ENCODE data around the gene THOC5.
A peak's percentile ranks its signal among the peaks of the same experiment; 100 is the strongest.

THOC5 gene

DNA sequence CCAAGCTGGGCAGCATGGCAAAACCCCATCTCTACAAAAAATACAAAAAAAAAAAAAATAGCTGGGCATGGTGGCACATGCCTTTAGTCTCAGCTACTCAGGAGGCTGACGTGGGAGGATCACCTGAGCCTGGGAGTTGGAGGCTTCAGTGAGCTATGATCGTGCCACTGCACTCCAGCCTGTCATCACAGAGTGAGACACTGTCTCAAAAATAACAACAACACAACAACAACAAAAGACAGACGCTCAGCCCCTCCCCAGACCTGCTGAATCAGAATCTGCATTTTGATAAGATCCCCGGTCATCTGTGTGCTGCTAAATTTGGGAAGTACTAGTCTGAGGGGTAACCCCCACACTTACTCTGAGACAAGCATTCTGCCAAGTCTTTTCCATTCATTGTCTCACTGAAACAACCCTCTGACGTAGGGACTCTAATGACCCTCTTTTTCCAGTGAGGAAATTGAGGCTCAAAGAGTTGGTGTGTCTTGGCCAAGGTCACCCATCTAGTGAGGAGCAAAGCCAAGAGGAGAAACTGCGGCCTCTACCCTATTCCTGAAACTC is 66.1 kb downstream of the THOC5 start:
- H3K27ac ChIP-seq (ENCODE audit: insufficient read depth, low read depth, low read length, poor library complexity, severe bottlenecking), result no peak overlapping the region
- no peaks in the 10 kb centered on the region for H3K36me3 ChIP-seq (ENCODE audit: control insufficient read depth, insufficient read depth, low read length)
- peaks cover 3% of the 10 kb centered on the region for H3K27me3 ChIP-seq (ENCODE audit: control insufficient read depth, insufficient read depth, low read length, poor library complexity, severe bottlenecking)
- no peak overlapping the region for H3K4me3 ChIP-seq (ENCODE audit: insufficient read depth, low read depth, low read length)
- 91 to 93% methylated on average over 6 of the region's 6 CpGs for WGBS, 2 experiments
- no peaks in the 10 kb centered on the region for H3K9me3 ChIP-seq (ENCODE audit: control insufficient read depth, low read length)
- no peaks in the 10 kb centered on the region for H3K4me1 ChIP-seq (ENCODE audit: control insufficient read depth, insufficient read depth, low read length)

DNA sequence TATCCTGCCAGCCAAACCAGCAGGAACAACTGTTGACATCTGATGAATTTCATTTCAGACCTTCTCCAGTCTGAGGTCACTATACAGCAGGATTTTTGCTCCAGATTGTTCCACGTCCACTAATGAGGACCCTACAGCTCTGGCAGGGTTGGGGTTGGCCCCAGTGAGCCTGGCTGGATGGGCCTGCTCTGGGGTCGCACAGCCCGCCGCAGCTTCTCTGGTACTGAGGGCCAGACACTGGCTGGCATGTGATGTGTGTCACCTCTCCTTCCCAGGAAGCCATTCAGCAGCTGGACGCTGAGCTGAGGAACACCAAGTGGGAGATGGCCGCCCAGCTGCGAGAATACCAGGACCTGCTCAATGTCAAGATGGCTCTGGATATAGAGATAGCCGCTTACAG is 68.1 kb downstream of the THOC5 start:
- no peak overlapping the region for H3K4me3 ChIP-seq (ENCODE audit: insufficient read depth, low read depth, low read length)
- 88 to 90% methylated on average over 8 of the region's 8 CpGs for WGBS, 2 experiments
- no peak overlapping the region for H3K27ac ChIP-seq (ENCODE audit: insufficient read depth, low read depth, low read length, poor library complexity, severe bottlenecking)
- peaks cover 9% of the 10 kb centered on the region for H3K4me1 ChIP-seq (ENCODE audit: control insufficient read depth, insufficient read depth, low read length)
- peaks cover 24% of the 10 kb centered on the region for H3K27me3 ChIP-seq (ENCODE audit: control insufficient read depth, insufficient read depth, low read length, poor library complexity, severe bottlenecking)
- H3K9me3 ChIP-seq (ENCODE audit: control insufficient read depth, low read length), result no peaks in the 10 kb centered on the region
- no peaks in the 10 kb centered on the region for H3K36me3 ChIP-seq (ENCODE audit: control insufficient read depth, insufficient read depth, low read length)

DNA sequence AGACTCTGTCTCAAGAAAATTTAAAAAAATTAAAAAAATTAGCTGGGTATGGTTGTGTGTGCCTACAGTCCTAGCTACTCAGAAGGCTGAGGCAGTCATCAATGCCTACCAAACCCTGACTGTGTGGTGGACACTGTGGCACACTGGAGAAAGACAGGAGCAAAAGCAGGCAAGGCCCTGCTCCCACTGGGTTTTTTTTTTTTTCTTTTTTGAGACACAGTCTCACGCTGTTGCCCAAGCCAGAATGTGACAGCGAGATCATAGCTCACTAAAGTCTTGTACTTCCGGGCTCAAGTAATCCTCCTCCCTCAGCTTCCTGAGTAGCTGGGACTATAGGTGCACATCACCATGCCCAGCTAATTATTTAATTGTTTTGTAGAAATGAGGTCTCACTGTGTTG is 68.9 kb downstream of the THOC5 start:
- 93 to 98% methylated on average over 3 of the region's 3 CpGs for WGBS, 2 experiments
- H3K36me3 ChIP-seq (ENCODE audit: control insufficient read depth, insufficient read depth, low read length), result no peaks in the 10 kb centered on the region
- no peaks in the 10 kb centered on the region for H3K9me3 ChIP-seq (ENCODE audit: control insufficient read depth, low read length)
- H3K4me1 ChIP-seq (ENCODE audit: control insufficient read depth, insufficient read depth, low read length), result peaks cover 13% of the 10 kb centered on the region
- H3K4me3 ChIP-seq (ENCODE audit: insufficient read depth, low read depth, low read length), result no peak overlapping the region
- no peak overlapping the region for H3K27ac ChIP-seq (ENCODE audit: insufficient read depth, low read depth, low read length, poor library complexity, severe bottlenecking)
- peaks cover 32% of the 10 kb centered on the region for H3K27me3 ChIP-seq (ENCODE audit: control insufficient read depth, insufficient read depth, low read length, poor library complexity, severe bottlenecking)

DNA sequence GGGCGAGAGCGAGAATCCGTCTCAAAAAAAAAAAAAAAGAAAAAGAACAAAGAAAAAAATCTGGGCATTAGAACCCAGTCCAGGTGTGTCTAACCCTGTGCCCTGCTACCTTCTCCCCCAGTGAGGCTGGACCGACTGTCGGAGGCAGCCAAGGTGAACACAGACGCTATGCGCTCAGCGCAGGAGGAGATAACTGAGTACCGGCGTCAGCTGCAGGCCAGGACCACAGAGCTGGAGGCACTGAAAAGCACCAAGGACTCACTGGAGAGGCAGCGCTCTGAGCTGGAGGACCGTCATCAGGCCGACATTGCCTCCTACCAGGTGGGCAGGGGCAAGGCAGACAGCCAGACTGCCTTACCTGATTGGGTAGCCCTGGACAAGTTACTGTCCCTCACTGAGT is 70.3 kb downstream of the THOC5 start:
- WGBS, 2 experiments, result 94 to 95% methylated on average over 13 of the region's 13 CpGs
- H3K27ac ChIP-seq (ENCODE audit: insufficient read depth, low read depth, low read length, poor library complexity, severe bottlenecking), result no peak overlapping the region
- no peak overlapping the region for H3K4me3 ChIP-seq (ENCODE audit: insufficient read depth, low read depth, low read length)
- peaks cover 16% of the 10 kb centered on the region for H3K4me1 ChIP-seq (ENCODE audit: control insufficient read depth, insufficient read depth, low read length)
- no peaks in the 10 kb centered on the region for H3K9me3 ChIP-seq (ENCODE audit: control insufficient read depth, low read length)
- no peaks in the 10 kb centered on the region for H3K36me3 ChIP-seq (ENCODE audit: control insufficient read depth, insufficient read depth, low read length)
- peaks cover 46% of the 10 kb centered on the region for H3K27me3 ChIP-seq (ENCODE audit: control insufficient read depth, insufficient read depth, low read length, poor library complexity, severe bottlenecking)

DNA sequence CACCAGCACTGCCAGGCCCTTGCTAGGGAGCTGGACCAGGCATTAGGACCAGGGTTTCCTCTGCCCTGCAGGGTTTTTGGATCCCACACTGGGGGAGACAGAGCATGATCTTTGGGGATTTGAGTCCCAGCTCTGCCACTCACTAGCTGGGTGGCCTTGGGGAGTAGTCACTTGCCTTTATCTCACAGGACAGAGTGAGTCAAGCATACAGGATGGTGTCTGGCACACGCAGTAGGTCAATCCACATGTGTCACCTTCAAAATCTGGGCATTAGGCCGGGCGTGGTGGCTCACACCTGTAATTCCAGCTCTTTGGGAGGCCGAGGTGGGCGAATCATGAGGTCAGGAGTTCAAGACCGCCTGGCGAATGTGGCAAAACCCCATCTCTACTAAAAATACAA is 70.8 kb downstream of the THOC5 start:
- H3K27ac ChIP-seq (ENCODE audit: insufficient read depth, low read depth, low read length, poor library complexity, severe bottlenecking), result no peak overlapping the region
- no peaks in the 10 kb centered on the region for H3K9me3 ChIP-seq (ENCODE audit: control insufficient read depth, low read length)
- H3K4me3 ChIP-seq (ENCODE audit: insufficient read depth, low read depth, low read length), result no peak overlapping the region
- H3K4me1 ChIP-seq (ENCODE audit: control insufficient read depth, insufficient read depth, low read length), result peaks cover 21% of the 10 kb centered on the region
- WGBS, 2 experiments, result 98% methylated on average over 7 of the region's 7 CpGs
- H3K27me3 ChIP-seq (ENCODE audit: control insufficient read depth, insufficient read depth, low read length, poor library complexity, severe bottlenecking), result peaks cover 51% of the 10 kb centered on the region
- H3K36me3 ChIP-seq (ENCODE audit: control insufficient read depth, insufficient read depth, low read length), result no peaks in the 10 kb centered on the region

DNA sequence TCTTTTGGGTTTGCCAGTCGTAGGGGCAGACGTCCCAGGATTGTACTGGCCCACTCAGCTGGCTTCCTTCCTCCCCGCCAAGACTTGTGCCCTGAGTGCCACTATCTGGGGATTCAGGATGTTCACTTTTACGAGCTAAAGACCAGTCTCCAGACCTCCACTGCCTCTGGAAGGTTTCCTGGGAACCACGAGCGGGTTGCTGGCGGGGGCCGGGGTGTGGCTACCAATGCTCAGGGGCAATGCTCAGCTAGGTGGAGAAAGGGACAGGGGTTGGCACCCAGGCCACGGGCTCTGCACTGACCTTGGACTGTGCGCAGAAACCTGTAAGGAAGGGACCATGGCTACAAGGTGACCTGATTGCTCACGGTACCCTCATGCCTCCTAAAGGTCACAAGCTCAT is 71.3 kb downstream of the THOC5 start:
- 76 to 82% methylated on average over 11 of the region's 11 CpGs for WGBS, 2 experiments
- Histone ChIP-seq H3K27me3 (ENCODE audit: control insufficient read depth, insufficient read depth, low read length, poor library complexity, severe bottlenecking) (peaks cover 56% of the 10 kb centered on the region), H3K27ac (ENCODE audit: insufficient read depth, low read depth, low read length, poor library complexity, severe bottlenecking) (no peak overlapping the region), H3K4me3 (ENCODE audit: insufficient read depth, low read depth, low read length) (no peak overlapping the region), H3K4me1 (ENCODE audit: control insufficient read depth, insufficient read depth, low read length) (peaks cover 23% of the 10 kb centered on the region), H3K36me3 (ENCODE audit: control insufficient read depth, insufficient read depth, low read length) (no peaks in the 10 kb centered on the region), H3K9me3 (ENCODE audit: control insufficient read depth, low read length) (no peaks in the 10 kb centered on the region)

DNA sequence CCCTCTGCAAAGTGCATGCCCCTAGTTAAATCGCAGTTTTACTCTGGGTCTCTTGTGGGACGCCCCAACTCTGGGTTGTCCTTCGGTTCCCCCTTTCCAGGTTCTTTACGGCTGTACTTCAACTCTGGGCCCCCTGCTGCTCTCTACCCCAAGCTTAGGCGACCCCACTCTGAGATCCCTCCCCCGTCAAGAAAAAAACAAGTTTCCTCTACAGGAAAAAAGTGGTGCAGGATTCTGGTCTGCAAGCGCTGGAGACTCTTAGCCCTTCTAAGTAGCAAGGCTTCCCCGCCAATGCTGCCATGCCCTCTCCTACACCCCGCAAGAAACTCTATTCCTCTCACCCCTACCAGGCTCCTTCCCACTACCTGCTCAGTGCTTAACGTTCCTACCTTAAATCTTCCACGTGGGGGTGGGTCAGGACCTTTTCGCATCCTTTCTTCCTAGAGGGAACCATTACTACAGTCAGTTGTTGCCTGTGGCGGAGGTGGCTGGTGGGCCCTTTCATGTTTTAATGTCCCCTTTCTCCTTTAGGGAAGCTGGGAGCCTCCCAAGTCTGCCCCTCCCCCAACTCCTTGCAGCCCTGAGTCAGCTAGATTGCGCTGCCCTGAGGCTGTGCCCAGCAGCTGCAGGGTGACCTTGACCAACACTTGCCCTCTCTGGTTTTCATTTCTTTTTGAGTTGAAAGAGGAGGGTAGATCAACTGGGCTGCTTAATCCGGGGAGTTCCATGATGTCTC is 72.1 kb downstream of the THOC5 start:
- Histone ChIP-seq H3K9me3 (ENCODE audit: control insufficient read depth, low read length) (no peaks in the 10 kb centered on the region), H3K4me3 (ENCODE audit: insufficient read depth, low read depth, low read length) (peak overlapping the region; percentile 33), H3K4me1 (ENCODE audit: control insufficient read depth, insufficient read depth, low read length) (peaks cover 23% of the 10 kb centered on the region), H3K27ac (ENCODE audit: insufficient read depth, low read depth, low read length, poor library complexity, severe bottlenecking) (no peak overlapping the region), H3K27me3 (ENCODE audit: control insufficient read depth, insufficient read depth, low read length, poor library complexity, severe bottlenecking) (peaks cover 63% of the 10 kb centered on the region), H3K36me3 (ENCODE audit: control insufficient read depth, insufficient read depth, low read length) (no peaks in the 10 kb centered on the region)
- 4% methylated on average over 15 of the region's 15 CpGs for WGBS, 2 experiments

DNA sequence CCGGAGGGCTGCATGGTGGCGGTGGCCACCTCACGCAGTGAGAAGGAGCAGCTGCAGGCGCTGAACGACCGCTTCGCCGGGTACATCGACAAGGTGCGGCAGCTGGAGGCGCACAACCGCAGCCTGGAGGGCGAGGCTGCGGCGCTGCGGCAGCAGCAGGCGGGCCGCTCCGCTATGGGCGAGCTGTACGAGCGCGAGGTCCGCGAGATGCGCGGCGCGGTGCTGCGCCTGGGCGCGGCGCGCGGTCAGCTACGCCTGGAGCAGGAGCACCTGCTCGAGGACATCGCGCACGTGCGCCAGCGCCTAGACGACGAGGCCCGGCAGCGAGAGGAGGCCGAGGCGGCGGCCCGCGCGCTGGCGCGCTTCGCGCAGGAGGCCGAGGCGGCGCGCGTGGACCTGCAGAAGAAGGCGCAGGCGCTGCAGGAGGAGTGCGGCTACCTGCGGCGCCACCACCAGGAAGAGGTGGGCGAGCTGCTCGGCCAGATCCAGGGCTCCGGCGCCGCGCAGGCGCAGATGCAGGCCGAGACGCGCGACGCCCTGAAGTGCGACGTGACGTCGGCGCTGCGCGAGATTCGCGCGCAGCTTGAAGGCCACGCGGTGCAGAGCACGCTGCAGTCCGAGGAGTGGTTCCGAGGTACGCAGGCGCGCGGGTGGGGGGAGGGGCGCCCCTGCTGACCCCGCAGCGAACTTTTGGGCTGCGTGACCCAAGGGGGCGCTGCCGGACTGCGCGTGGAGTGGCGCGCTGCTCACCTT is 72.9 kb downstream of the THOC5 start:
- peaks cover 66% of the 10 kb centered on the region for H3K27me3 ChIP-seq (ENCODE audit: control insufficient read depth, insufficient read depth, low read length, poor library complexity, severe bottlenecking)
- peak overlapping the region; percentile 33 for H3K4me3 ChIP-seq (ENCODE audit: insufficient read depth, low read depth, low read length)
- H3K4me1 ChIP-seq (ENCODE audit: control insufficient read depth, insufficient read depth, low read length), result peaks cover 23% of the 10 kb centered on the region

DNA sequence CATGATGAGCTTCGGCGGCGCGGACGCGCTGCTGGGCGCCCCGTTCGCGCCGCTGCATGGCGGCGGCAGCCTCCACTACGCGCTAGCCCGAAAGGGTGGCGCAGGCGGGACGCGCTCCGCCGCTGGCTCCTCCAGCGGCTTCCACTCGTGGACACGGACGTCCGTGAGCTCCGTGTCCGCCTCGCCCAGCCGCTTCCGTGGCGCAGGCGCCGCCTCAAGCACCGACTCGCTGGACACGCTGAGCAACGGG is 73.4 kb downstream of the THOC5 start:
- peaks cover 66% of the 10 kb centered on the region for H3K27me3 ChIP-seq (ENCODE audit: control insufficient read depth, insufficient read depth, low read length, poor library complexity, severe bottlenecking)
- 4 to 6% methylated on average over 39 of the region's 39 CpGs for WGBS, 2 experiments
- no peaks in the 10 kb centered on the region for H3K36me3 ChIP-seq (ENCODE audit: control insufficient read depth, insufficient read depth, low read length)
- H3K9me3 ChIP-seq (ENCODE audit: control insufficient read depth, low read length), result no peaks in the 10 kb centered on the region
- peak overlapping the region; percentile 33 for H3K4me3 ChIP-seq (ENCODE audit: insufficient read depth, low read depth, low read length)
- peaks cover 23% of the 10 kb centered on the region for H3K4me1 ChIP-seq (ENCODE audit: control insufficient read depth, insufficient read depth, low read length)
- H3K27ac ChIP-seq (ENCODE audit: insufficient read depth, low read depth, low read length, poor library complexity, severe bottlenecking), result no peak overlapping the region

More for the DNA sequence above, 72.9 kb downstream of the THOC5 start:
- Histone ChIP-seq H3K27ac (ENCODE audit: insufficient read depth, low read depth, low read length, poor library complexity, severe bottlenecking) (no peak overlapping the region), H3K9me3 (ENCODE audit: control insufficient read depth, low read length) (no peaks in the 10 kb centered on the region), H3K36me3 (ENCODE audit: control insufficient read depth, insufficient read depth, low read length) (no peaks in the 10 kb centered on the region)
- WGBS, 2 experiments, result 6 to 7% methylated on average over 107 of the region's 107 CpGs

DNA sequence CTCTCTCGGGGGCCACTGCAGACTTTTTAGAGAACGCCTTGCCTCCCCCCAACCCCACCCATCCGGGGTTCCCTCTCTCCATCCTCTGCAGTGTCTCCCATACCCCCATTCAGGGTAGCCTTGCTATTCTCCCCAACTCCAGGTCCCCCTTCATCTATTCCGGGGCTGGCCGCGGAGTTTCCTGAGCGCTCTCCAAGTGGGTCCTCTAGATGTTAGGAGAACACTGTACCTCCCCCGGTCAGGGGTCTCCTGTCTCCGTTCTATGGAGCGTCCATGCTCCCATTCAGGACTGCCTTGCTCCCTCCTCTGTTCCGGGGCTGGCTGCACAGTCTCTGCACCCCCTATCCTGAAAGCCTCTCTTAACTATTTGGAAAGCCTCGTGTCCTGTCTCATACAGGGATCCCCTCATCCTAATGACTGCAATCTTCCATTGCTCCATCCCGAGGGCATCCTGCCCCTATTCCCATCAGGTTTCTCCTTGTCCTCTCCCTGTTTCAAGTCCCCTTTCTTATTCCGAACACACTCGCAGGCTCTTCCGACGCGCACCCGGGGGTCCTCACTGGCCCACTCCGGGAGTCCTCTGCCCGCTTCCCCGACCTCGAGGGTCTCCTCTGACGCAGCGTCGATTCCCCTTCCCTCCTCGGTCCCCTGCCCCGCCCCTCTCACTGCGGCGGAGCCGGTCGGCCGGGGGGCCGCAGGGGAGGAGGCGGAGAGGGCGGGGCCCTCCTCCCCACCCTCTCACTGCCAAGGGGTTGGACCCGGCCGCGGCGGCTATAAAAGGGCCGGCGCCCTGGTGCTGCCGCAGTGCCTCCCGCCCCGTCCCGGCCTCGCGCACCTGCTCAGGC is 73.9 kb downstream of the THOC5 start, which contains the start of gene NEFH:
Gene NEFH, plus strand, starts transcription at position 802 of the 845 bp plus-strand sequence. CDS start 45 bp downstream, outside the sequence.
- peak within 1 kb of the TSS; percentile 33 for H3K4me3 ChIP-seq (ENCODE audit: insufficient read depth, low read depth, low read length)
- WGBS, 2 experiments, result 6% methylated on average over 48 of the region's 48 CpGs
- no peak within 1 kb of the TSS for H3K27ac ChIP-seq (ENCODE audit: insufficient read depth, low read depth, low read length, poor library complexity, severe bottlenecking)

More for the DNA sequence above, 73.9 kb downstream of the THOC5 start, which contains the start of gene NEFH:
- Histone ChIP-seq H3K27me3 (ENCODE audit: control insufficient read depth, insufficient read depth, low read length, poor library complexity, severe bottlenecking) (peaks cover 66% of the 10 kb centered on the region), H3K9me3 (ENCODE audit: control insufficient read depth, low read length) (no peaks in the 10 kb centered on the region), H3K4me1 (ENCODE audit: control insufficient read depth, insufficient read depth, low read length) (peaks cover 23% of the 10 kb centered on the region), H3K36me3 (ENCODE audit: control insufficient read depth, insufficient read depth, low read length) (no peaks in the 10 kb centered on the region)
